ENCODE measurements around the gene SUCLA2. TPM values are rescaled to one million over a fixed set of nuclear protein-coding genes. Genes with fewer than 3 reads are reported as not detected.

Gene SUCLA2
- total and polyA plus RNA-seq, 9 of the 15 experiments (the other 6 are each of a cell fraction or from before 2014, with no cell fraction given) = 23.3 to 52.9 (median 35.8) TPM

DNA sequence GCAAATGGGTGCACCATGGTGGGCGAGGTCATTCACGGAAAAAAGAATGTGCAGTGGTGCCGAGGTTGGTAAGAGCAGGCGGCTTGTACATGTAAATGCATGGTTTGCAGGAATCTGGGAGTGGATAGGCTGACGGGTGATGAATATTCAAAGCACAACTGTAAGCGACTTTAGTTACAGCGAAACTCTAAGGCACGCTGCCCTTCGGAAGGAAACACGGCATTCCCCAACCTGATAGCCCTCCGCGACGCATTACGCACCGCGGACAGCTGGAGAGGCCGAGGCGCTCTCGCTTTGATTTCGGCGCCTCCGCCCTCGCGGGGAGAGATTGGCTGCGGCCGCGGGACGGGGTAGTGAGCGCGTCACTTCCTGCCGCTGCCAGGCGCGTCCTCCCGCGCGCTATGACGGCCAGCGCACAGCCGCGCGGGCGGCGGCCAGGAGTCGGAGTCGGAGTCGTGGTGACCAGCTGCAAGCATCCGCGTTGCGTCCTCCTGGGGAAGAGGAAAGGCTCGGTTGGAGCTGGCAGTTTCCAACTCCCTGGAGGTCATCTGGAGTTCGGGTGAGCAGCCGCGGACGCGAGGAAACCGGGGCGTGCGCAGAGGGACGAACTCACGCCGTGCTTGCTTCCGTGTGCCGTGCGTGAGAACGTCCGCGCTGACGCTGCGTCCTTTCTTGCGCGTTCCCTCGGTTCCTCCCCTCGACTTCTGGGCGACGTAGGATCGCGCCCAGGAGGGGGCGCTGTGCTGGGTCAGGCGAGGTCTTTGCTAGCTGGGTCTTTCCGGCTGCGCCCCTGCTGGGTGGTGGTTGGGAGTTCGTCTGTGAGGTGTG, 36.5 kb upstream of the SUCLA2 start, which contains the start of gene NUDT15 (continued):
- TF ChIP-seq, protein P1, sequence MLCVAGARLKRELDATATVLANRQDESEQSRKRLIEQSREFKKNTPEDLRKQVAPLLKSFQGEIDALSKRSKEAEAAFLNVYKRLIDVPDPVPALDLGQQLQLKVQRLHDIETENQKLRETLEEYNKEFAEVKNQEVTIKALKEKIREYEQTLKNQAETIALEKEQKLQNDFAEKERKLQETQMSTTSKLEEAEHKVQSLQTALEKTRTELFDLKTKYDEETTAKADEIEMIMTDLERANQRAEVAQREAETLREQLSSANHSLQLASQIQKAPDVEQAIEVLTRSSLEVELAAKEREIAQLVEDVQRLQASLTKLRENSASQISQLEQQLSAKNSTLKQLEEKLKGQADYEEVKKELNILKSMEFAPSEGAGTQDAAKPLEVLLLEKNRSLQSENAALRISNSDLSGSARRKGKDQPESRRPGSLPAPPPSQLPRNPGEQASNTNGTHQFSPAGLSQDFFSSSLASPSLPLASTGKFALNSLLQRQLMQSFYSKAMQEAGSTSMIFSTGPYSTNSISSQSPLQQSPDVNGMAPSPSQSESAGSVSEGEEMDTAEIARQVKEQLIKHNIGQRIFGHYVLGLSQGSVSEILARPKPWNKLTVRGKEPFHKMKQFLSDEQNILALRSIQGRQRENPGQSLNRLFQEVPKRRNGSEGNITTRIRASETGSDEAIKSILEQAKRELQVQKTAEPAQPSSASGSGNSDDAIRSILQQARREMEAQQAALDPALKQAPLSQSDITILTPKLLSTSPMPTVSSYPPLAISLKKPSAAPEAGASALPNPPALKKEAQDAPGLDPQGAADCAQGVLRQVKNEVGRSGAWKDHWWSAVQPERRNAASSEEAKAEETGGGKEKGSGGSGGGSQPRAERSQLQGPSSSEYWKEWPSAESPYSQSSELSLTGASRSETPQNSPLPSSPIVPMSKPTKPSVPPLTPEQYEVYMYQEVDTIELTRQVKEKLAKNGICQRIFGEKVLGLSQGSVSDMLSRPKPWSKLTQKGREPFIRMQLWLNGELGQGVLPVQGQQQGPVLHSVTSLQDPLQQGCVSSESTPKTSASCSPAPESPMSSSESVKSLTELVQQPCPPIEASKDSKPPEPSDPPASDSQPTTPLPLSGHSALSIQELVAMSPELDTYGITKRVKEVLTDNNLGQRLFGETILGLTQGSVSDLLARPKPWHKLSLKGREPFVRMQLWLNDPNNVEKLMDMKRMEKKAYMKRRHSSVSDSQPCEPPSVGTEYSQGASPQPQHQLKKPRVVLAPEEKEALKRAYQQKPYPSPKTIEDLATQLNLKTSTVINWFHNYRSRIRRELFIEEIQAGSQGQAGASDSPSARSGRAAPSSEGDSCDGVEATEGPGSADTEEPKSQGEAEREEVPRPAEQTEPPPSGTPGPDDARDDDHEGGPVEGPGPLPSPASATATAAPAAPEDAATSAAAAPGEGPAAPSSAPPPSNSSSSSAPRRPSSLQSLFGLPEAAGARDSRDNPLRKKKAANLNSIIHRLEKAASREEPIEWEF (CRISPR knock-in tag; IDR thresholded peaks at IDR 0.05) = no peak
- TF ChIP-seq CEBPB (tag; IDR thresholded peaks at IDR 0.05) (no peak), TEAD1 (CRISPR knock-in tag; IDR thresholded peaks at IDR 0.05) (peak in 1 of 2 experiments; percentile 55; a peak in 1 of 4 replicates), ESRRB (CRISPR knock-in tag; IDR thresholded peaks at IDR 0.05; ENCODE audit: borderline replicate concordance) (no peak), TAF7 (tag; IDR thresholded peaks at IDR 0.05) (no peak), SP2 (IDR thresholded peaks at IDR 0.05; ENCODE audit: extremely low read depth, low read depth, low read length, poor library complexity, severe bottlenecking) (no peak)
- TF ChIP-seq, protein P2, sequence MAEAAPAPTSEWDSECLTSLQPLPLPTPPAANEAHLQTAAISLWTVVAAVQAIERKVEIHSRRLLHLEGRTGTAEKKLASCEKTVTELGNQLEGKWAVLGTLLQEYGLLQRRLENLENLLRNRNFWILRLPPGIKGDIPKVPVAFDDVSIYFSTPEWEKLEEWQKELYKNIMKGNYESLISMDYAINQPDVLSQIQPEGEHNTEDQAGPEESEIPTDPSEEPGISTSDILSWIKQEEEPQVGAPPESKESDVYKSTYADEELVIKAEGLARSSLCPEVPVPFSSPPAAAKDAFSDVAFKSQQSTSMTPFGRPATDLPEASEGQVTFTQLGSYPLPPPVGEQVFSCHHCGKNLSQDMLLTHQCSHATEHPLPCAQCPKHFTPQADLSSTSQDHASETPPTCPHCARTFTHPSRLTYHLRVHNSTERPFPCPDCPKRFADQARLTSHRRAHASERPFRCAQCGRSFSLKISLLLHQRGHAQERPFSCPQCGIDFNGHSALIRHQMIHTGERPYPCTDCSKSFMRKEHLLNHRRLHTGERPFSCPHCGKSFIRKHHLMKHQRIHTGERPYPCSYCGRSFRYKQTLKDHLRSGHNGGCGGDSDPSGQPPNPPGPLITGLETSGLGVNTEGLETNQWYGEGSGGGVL (CRISPR knock-in tag; IDR thresholded peaks at IDR 0.05) = no peak
- TF ChIP-seq, protein P3, sequence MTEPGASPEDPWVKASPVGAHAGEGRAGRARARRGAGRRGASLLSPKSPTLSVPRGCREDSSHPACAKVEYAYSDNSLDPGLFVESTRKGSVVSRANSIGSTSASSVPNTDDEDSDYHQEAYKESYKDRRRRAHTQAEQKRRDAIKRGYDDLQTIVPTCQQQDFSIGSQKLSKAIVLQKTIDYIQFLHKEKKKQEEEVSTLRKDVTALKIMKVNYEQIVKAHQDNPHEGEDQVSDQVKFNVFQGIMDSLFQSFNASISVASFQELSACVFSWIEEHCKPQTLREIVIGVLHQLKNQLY (CRISPR knock-in tag; conservative IDR thresholded peaks at IDR 0.05) = no peak
- TF ChIP-seq, protein P4, sequence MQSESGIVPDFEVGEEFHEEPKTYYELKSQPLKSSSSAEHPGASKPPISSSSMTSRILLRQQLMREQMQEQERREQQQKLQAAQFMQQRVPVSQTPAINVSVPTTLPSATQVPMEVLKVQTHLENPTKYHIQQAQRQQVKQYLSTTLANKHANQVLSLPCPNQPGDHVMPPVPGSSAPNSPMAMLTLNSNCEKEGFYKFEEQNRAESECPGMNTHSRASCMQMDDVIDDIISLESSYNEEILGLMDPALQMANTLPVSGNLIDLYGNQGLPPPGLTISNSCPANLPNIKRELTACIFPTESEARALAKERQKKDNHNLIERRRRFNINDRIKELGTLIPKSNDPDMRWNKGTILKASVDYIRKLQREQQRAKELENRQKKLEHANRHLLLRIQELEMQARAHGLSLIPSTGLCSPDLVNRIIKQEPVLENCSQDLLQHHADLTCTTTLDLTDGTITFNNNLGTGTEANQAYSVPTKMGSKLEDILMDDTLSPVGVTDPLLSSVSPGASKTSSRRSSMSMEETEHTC (IDR thresholded peaks at IDR 0.05) = no peak
- TF ChIP-seq, protein P5, sequence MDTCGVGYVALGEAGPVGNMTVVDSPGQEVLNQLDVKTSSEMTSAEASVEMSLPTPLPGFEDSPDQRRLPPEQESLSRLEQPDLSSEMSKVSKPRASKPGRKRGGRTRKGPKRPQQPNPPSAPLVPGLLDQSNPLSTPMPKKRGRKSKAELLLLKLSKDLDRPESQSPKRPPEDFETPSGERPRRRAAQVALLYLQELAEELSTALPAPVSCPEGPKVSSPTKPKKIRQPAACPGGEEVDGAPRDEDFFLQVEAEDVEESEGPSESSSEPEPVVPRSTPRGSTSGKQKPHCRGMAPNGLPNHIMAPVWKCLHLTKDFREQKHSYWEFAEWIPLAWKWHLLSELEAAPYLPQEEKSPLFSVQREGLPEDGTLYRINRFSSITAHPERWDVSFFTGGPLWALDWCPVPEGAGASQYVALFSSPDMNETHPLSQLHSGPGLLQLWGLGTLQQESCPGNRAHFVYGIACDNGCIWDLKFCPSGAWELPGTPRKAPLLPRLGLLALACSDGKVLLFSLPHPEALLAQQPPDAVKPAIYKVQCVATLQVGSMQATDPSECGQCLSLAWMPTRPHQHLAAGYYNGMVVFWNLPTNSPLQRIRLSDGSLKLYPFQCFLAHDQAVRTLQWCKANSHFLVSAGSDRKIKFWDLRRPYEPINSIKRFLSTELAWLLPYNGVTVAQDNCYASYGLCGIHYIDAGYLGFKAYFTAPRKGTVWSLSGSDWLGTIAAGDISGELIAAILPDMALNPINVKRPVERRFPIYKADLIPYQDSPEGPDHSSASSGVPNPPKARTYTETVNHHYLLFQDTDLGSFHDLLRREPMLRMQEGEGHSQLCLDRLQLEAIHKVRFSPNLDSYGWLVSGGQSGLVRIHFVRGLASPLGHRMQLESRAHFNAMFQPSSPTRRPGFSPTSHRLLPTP (IDR thresholded peaks at IDR 0.05; ENCODE audit: borderline replicate concordance, extremely low read depth, insufficient read length) = no peak
- TF ChIP-seq, protein P6, sequence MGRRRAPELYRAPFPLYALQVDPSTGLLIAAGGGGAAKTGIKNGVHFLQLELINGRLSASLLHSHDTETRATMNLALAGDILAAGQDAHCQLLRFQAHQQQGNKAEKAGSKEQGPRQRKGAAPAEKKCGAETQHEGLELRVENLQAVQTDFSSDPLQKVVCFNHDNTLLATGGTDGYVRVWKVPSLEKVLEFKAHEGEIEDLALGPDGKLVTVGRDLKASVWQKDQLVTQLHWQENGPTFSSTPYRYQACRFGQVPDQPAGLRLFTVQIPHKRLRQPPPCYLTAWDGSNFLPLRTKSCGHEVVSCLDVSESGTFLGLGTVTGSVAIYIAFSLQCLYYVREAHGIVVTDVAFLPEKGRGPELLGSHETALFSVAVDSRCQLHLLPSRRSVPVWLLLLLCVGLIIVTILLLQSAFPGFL (CRISPR knock-in tag; IDR thresholded peaks at IDR 0.05) = no peak

Measured in K562 (cell line).